GM12878 (cell line): Measurements from ENCODE around the gene SLC1A2. TPM values are rescaled to one million over a fixed set of nuclear protein-coding genes. Genes with fewer than 3 reads are reported as not detected.

Experiments used
- ATAC-seq: fragments of 200-7000 bp; cut with Tn5 transposase; 3 replicates; pipeline ENCODE4 v1.9.1; 2020; ENCODE audit warnings: mild to moderate bottlenecking, moderate library complexity
- BruUV-seq: library from RNA; stranded (reverse); fragments of 400-500 nt; replicated peaks from 2 replicates; lab custom pipeline; 2021; lab: Mats Ljungman, UMichigan
- CTCF ChIA-PET: fragments of 300-600 bp; sonication (Branson Sonifier 250); formaldehyde crosslinking; extraction: SDS; loops from one replicate; lab custom pipeline; 2021; ENCODE audit warnings: inconsistent platforms; lab: Yijun Ruan, JAX
- POLR2A ChIA-PET: fragments of 350-600 bp; formaldehyde crosslinking; extraction: SDS; loops from one replicate; lab custom pipeline; 2021; ENCODE audit warnings: inconsistent platforms; lab: Charles Lee
- RAD21 ChIA-PET: fragments of 300-600 bp; sonication (Branson Sonifier 250); formaldehyde crosslinking; loops from one replicate; lab custom pipeline; 2023; ENCODE audit warnings: antibody characterized with exemption; ENCODE audit not compliant: unreplicated experiment; lab: Charles Lee
- SMC1A ChIA-PET: fragments of 300-600 bp; sonication (Branson Sonifier 250); formaldehyde crosslinking; loops from one replicate; lab custom pipeline; 2023; ENCODE audit not compliant: unreplicated experiment, uncharacterized antibody; lab: Charles Lee
- DNase-seq: peaks from one replicate; pipeline ENCODE4 v3.0.0-alpha.2; 2011; ENCODE audit warnings: low read depth, low spot score
- FAIRE-seq: peaks from 3 replicates; lab custom pipeline; 2011; peaks lifted over from hg19 to GRCh38; lab: Jason Lieb, UNC
- H2AFZ ChIP-seq: 2 replicates; pipeline ENCODE4 v1.6.0; 2011; ENCODE audit warnings: low read depth, low read length, control low read depth; ENCODE audit not compliant: control insufficient read depth
- H3K27ac ChIP-seq: 2 replicates; pipeline ENCODE4 v1.5.1; 2011; ENCODE audit warnings: control low read depth; ENCODE audit not compliant: control insufficient read depth, insufficient read depth
- H3K27me3 ChIP-seq, 2 experiments: replicated peaks in 1 of 2; 2 replicates each; pipeline versions ENCODE4 v1.6.0 to v1.6.1; 2011; ENCODE audit warnings: low read length in 1 of 2; ENCODE audit not compliant: control insufficient read depth in 2 of 2, insufficient read depth in 2 of 2
- H3K36me3 ChIP-seq, 2 experiments: 2 replicates each; pipeline ENCODE4 v1.5.1; 2011; ENCODE audit warnings: low read length in 1 of 2; ENCODE audit not compliant: control insufficient read depth in 2 of 2, insufficient read depth in 2 of 2
- H3K4me1 ChIP-seq: 2 replicates; pipeline ENCODE4 v1.6.1; 2011; ENCODE audit warnings: mild to moderate bottlenecking, low read length, moderate library complexity, mixed read lengths; ENCODE audit not compliant: control insufficient read depth, insufficient read depth
- H3K4me2 ChIP-seq: 2 replicates; pipeline ENCODE4 v1.6.0; 2011; ENCODE audit warnings: control low read depth; ENCODE audit not compliant: control insufficient read depth, insufficient read depth
- H3K4me3 ChIP-seq: fragments of 200-600 bp; sonication (generic); 2 replicates; pipeline ENCODE4 v1.5.1; 2016
- H3K79me2 ChIP-seq: 2 replicates; pipeline ENCODE4 v1.6.0; 2011; ENCODE audit warnings: low read length; ENCODE audit not compliant: control insufficient read depth, insufficient read depth
- H3K9ac ChIP-seq: 2 replicates; pipeline ENCODE4 v1.8.0; 2011; ENCODE audit warnings: low read length, control low read depth, mixed read lengths; ENCODE audit not compliant: control insufficient read depth, insufficient read depth
- H3K9me3 ChIP-seq: replicated peaks from 3 replicates; pipeline ENCODE4 v1.5.1; 2011; ENCODE audit warnings: mild to moderate bottlenecking, low read length; ENCODE audit not compliant: control insufficient read depth, insufficient read depth
- H4K20me1 ChIP-seq: 2 replicates; pipeline ENCODE4 v1.6.0; 2011; ENCODE audit not compliant: control insufficient read depth, insufficient read depth
- BRCA1 ChIP-seq: IDR thresholded peaks from 2 replicates; pipeline ENCODE4 v1.6.1; 2011; ENCODE audit warnings: low read depth, low read length, improper control_type of control experiment
- CHD2 ChIP-seq: IDR thresholded peaks from 2 replicates; pipeline ENCODE4 v1.6.1; 2011; ENCODE audit warnings: low read depth, low read length, improper control_type of control experiment, borderline replicate concordance
- CREB1 ChIP-seq: IDR thresholded peaks from 2 replicates; pipeline ENCODE4 v1.6.1; 2012; ENCODE audit warnings: low read depth, mild to moderate bottlenecking, inconsistent platforms
- CREM ChIP-seq: IDR thresholded peaks from 2 replicates; pipeline ENCODE4 v1.6.1; 2014; ENCODE audit warnings: antibody characterized with exemption, low read depth
- FOXM1 ChIP-seq: IDR thresholded peaks from 2 replicates; pipeline ENCODE4 v1.6.1; 2012; ENCODE audit warnings: low read depth, mild to moderate bottlenecking, inconsistent platforms, low read length, moderate library complexity
- KDM1A ChIP-seq: fragments of 200-600 bp; sonication (generic); IDR thresholded peaks from 2 replicates; pipeline ENCODE4 v1.6.1; 2016; ENCODE audit warnings: borderline replicate concordance
- MYB ChIP-seq: fragments of 150-350 bp; IDR thresholded peaks from 2 replicates; pipeline ENCODE4 v1.6.1; 2014; ENCODE audit warnings: mild to moderate bottlenecking, low read depth, low read length, borderline replicate concordance
- NFXL1 ChIP-seq: fragments of 450-650 bp; IDR thresholded peaks from 2 replicates; pipeline ENCODE4 v1.6.1; 2017; ENCODE audit warnings: antibody characterized with exemption, mild to moderate bottlenecking, borderline replicate concordance
- PAX5 ChIP-seq: IDR thresholded peaks from 2 replicates; pipeline ENCODE4 v1.6.1; 2011; ENCODE audit warnings: low read depth, low read length, borderline replicate concordance
- SMAD1 ChIP-seq: fragments of 450-650 bp; IDR thresholded peaks from 2 replicates; pipeline ENCODE4 v1.6.1; 2018; ENCODE audit warnings: mild to moderate bottlenecking, low read depth; ENCODE audit not compliant: partially characterized antibody
- SPI1 ChIP-seq: IDR thresholded peaks from 2 replicates; pipeline ENCODE4 v1.6.1; 2011; ENCODE audit warnings: low read depth, mild to moderate bottlenecking, low read length, moderate library complexity, borderline replicate concordance; ENCODE audit not compliant: insufficient read depth
- SREBF2 ChIP-seq: IDR thresholded peaks from 2 replicates; pipeline ENCODE4 v1.6.1; 2012; ENCODE audit warnings: mild to moderate bottlenecking, low read length
- YY1 ChIP-seq: IDR thresholded peaks from 2 replicates; pipeline ENCODE4 v1.6.1; 2011; ENCODE audit warnings: low read depth, mild to moderate bottlenecking, low read length
- ZNF274 ChIP-seq: IDR thresholded peaks from one replicate; pipeline ENCODE4 v1.8.0; 2011; ENCODE audit not compliant: insufficient read length, insufficient read depth
- WGBS: methylation state at CpG from one replicate; pipeline ENCODE4 v1.1.6; 2016; ENCODE audit warnings: low lambda C conversion rate; ENCODE audit not compliant: insufficient replicate concordance, insufficient coverage; ENCODE audit errors: missing lambda C conversion rate; 5-methylcytosine and 5-hydroxymethylcytosine counted together
- in situ Hi-C: fragments of 300-500 bp; cut with MboI; formaldehyde crosslinking; loops from 9 replicates; pipeline ENCODE4 v1.14.3; 2018; ENCODE audit warnings: mixed read lengths
- intact Hi-C: fragments of 100-400 bp; cut with micrococcal nuclease; formaldehyde crosslinking; loops from one replicate; pipeline ENCODE4 v1.14.2; 2022; ENCODE audit not compliant: unreplicated experiment
- polyA plus RNA-seq, 11 experiments: library from polyadenylated mRNA; depleted of rRNA in 4 of 11; unstranded in 6 of 11; stranded (reverse) in 5 of 11; fragments of >200 nt; fragmentation: Nextera tagmentation in 4 of 11; fragmentation: Illumina TruSeq in 1 of 11; extraction: Ambion mirVana in 4 of 11; extraction: Trizol in 1 of 11; gene quantifications; 1 replicate in 1 of 11; 2 replicates in 10 of 11; pipeline versions ENCODE4 v1.2.1 to v1.2.3, GENCODE V29; 2011 to 2016; ENCODE audit warnings: inconsistent platforms in 2 of 11, missing spikeins in 2 of 11, low read depth in 1 of 11
- total RNA-seq, 4 experiments: library from RNA; depleted of rRNA in 3 of 4; stranded (reverse); fragments of >200 nt in 3 of 4; fragmentation: Illumina TruSeq in 1 of 4; extraction: Trizol in 1 of 4; gene quantifications; 2 replicates each; pipeline versions ENCODE4 v1.2.1 to v1.2.3, GENCODE V29; 2013 to 2021
- TF ChIP-seq, protein P1 (sequence below): IDR thresholded peaks from 2 replicates; pipeline ENCODE4 v1.6.1; 2011; ENCODE audit warnings: borderline replicate concordance, low read depth, mild to moderate bottlenecking, moderate library complexity, mixed read lengths, low read length; ENCODE audit not compliant: insufficient read depth; ENCODE audit errors: extremely low read length
- TF ChIP-seq, protein P2 (sequence below): fragments of 450-650 bp; IDR thresholded peaks from 2 replicates; pipeline ENCODE4 v1.6.1; 2017; ENCODE audit warnings: low read depth, mild to moderate bottlenecking, moderate library complexity

SLC1A2 gene
- total and polyA plus RNA-seq, 10 of the 15 experiments (the other 5 are each of a cell fraction or from before 2014, with no cell fraction given): 0.01 to 0.84 (median 0.22) TPM; not detected in 1

GRCh38 chr11:35287344-35287890 is 131.9 kb downstream of the SLC1A2 start:
- no peak for TF ChIP-seq YY1
- Histone ChIP-seq H3K4me2 (no peak overlapping the region), H3K27me3 (no peaks in the 10 kb centered on the region), H2AFZ (no peak overlapping the region), H4K20me1 (no peaks in the 10 kb centered on the region), H3K79me2 (no peaks in the 10 kb centered on the region), H3K36me3 (no peaks in the 10 kb centered on the region), H3K4me3 (no peak overlapping the region), H3K9ac (no peak overlapping the region), H3K27ac (no peak overlapping the region), H3K9me3 (no peaks in the 10 kb centered on the region), H3K4me1 (peaks cover 4% of the 10 kb centered on the region)
- FAIRE-seq (no peak), ATAC-seq (no peak), DNase-seq (no peak)
- ChIA-PET CTCF (interaction anchor here (0.8 to 0.9 kb wide), 2 partner anchors 16 to 19 kb away, joined by 3 read pairs; no protein-coding TSS in a partner anchor), POLR2A (no interaction called here), RAD21 (interaction anchor here (1.1 kb wide), 1 partner anchor 31 kb away, joined by 3 read pairs; no protein-coding TSS in a partner anchor), SMC1A (interaction anchor here (0.7 to 1.2 kb wide), 3 partner anchors 9 to 31 kb away, joined by 3 read pairs; no protein-coding TSS in a partner anchor)
- intact Hi-C loops: no loop called here
- in situ Hi-C loops: no loop called here
- 99% methylated on average over 5 of the region's 5 CpGs for WGBS
- BruUV-seq: no TSS peak

DNA sequence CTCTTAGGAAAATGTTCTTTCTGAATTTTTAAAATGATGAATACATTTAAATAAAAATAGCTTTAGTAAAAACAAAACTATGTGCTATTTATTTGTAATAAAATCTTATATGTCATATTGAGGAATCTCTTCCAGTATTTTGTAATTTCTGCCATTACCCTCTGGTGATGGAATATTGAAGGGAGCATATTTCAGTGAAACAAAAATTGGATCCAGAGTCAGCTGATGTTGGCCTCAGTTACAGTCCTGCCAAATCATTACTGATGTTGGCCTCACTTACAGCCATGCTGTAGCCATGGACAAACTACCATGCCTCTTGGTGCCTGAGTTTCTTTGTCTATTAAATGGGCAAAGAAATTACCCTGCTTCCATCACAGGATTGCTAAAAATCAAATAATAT is 133.2 kb downstream of the SLC1A2 start:
- no peak overlapping the region for H3K27ac ChIP-seq
- ChIA-PET RAD21 (no interaction called here), SMC1A (interaction anchor here (0.6 kb wide), 1 partner anchor 18 kb away, joined by 3 read pairs; no protein-coding TSS in a partner anchor), CTCF (interaction anchor here (1.5 kb wide), 1 partner anchor 18 kb away, joined by 3 read pairs; no protein-coding TSS in a partner anchor), POLR2A (interaction anchor here (0.6 kb wide), 1 partner anchor 1298 kb away, joined by 3 read pairs; no protein-coding TSS in a partner anchor)
- no peaks in the 10 kb centered on the region for H4K20me1 ChIP-seq
- BruUV-seq: no TSS peak
- no peaks in the 10 kb centered on the region for H3K27me3 ChIP-seq
- FAIRE-seq (no peak), ATAC-seq (no peak), DNase-seq (no peak)
- no peaks in the 10 kb centered on the region for H3K9me3 ChIP-seq
- in situ Hi-C loops (no loop called here), intact Hi-C loops (no loop called here)
- no peak overlapping the region for H2AFZ ChIP-seq
- H3K9ac ChIP-seq: no peak overlapping the region
- H3K36me3 ChIP-seq: no peaks in the 10 kb centered on the region
- H3K4me3 ChIP-seq: no peak overlapping the region
- H3K79me2 ChIP-seq: no peaks in the 10 kb centered on the region
- H3K4me1 ChIP-seq: no peaks in the 10 kb centered on the region
- no peak overlapping the region for H3K4me2 ChIP-seq
- TF ChIP-seq CREB1: no peak
- no peak for TF ChIP-seq KDM1A
- TF ChIP-seq, protein P1, sequence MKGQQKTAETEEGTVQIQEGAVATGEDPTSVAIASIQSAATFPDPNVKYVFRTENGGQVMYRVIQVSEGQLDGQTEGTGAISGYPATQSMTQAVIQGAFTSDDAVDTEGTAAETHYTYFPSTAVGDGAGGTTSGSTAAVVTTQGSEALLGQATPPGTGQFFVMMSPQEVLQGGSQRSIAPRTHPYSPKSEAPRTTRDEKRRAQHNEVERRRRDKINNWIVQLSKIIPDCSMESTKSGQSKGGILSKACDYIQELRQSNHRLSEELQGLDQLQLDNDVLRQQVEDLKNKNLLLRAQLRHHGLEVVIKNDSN: no peak
- TF ChIP-seq ZNF274: no peak
- no peak for TF ChIP-seq BRCA1
- no peak for TF ChIP-seq SMAD1
- TF ChIP-seq CHD2: no peak
- no peak for TF ChIP-seq MYB
- TF ChIP-seq, protein P2, sequence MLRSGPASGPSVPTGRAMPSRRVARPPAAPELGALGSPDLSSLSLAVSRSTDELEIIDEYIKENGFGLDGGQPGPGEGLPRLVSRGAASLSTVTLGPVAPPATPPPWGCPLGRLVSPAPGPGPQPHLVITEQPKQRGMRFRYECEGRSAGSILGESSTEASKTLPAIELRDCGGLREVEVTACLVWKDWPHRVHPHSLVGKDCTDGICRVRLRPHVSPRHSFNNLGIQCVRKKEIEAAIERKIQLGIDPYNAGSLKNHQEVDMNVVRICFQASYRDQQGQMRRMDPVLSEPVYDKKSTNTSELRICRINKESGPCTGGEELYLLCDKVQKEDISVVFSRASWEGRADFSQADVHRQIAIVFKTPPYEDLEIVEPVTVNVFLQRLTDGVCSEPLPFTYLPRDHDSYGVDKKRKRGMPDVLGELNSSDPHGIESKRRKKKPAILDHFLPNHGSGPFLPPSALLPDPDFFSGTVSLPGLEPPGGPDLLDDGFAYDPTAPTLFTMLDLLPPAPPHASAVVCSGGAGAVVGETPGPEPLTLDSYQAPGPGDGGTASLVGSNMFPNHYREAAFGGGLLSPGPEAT: no peak
- TF ChIP-seq SPI1: no peak
- no peak for TF ChIP-seq NFXL1
- TF ChIP-seq PAX5: no peak
- TF ChIP-seq YY1: no peak
- no peak for TF ChIP-seq CREM
- no peak for TF ChIP-seq FOXM1
- TF ChIP-seq SREBF2: no peak
